C4-2B (cell line): ENCODE results near the gene IRS2.

Experiments used
- CTCF ChIP-seq: fragments of 450-650 bp; conservative IDR thresholded peaks from 2 replicates; pipeline ENCODE4 v1.5.1; 2017; ENCODE audit warnings: mild to moderate bottlenecking
- ZFX ChIP-seq: fragments of 450-650 bp; IDR thresholded peaks from 2 replicates; pipeline ENCODE4 v1.6.1; 2017

- TF ChIP-seq CTCF, result no peak
- no peak for TF ChIP-seq ZFX
Measured at GRCh38 chr13:109738298-109738746, 48.1 kb downstream of the IRS2 start.
